Lung (tissue), 12 donors: ENCODE data around the gene NFATC1. TPM values are rescaled to one million over a fixed set of nuclear protein-coding genes. Genes with fewer than 3 reads are reported as not detected.
A peak's percentile ranks its signal among the peaks of the same experiment; 100 is the strongest.

Experiments used
- ATAC-seq: fragments of 200-7000 bp; cut with Tn5 transposase; one replicate; pipeline ENCODE4 v1.9.1; 2020; ENCODE audit warnings: moderate number of reproducible peaks; ENCODE audit not compliant: insufficient read depth, low FRiP score
- DNase-seq, 3 donors: peaks; one replicate each; pipeline ENCODE4 v3.0.0-alpha.2; 2013 to 2017
- H3K27ac ChIP-seq, 2 donors: one replicate each; pipeline ENCODE4 v1.5.1; 2013; ENCODE audit warnings: mild to moderate bottlenecking in 2 of 2, moderate library complexity in 2 of 2, control low read depth in 1 of 2, inconsistent platforms in 1 of 2, low read depth in 1 of 2, low read length in 1 of 2
- H3K27me3 ChIP-seq, 3 donors: one replicate each; pipeline ENCODE4 v1.5.1; 2013; ENCODE audit warnings: low read length in 2 of 3; ENCODE audit not compliant: control insufficient read depth in 3 of 3, insufficient read depth in 3 of 3
- H3K36me3 ChIP-seq, 4 donors: one replicate each; pipeline ENCODE4 v1.5.1; 2013; ENCODE audit warnings: low read length in 4 of 4, mild to moderate bottlenecking in 1 of 4, moderate library complexity in 1 of 4; ENCODE audit not compliant: control insufficient read depth in 4 of 4, insufficient read depth in 4 of 4
- H3K4me1 ChIP-seq, 5 donors: one replicate each; pipeline ENCODE4 v1.5.1; 2013; ENCODE audit warnings: low read length in 5 of 5, mild to moderate bottlenecking in 2 of 5, moderate library complexity in 1 of 5; ENCODE audit not compliant: control insufficient read depth in 5 of 5, insufficient read depth in 5 of 5
- H3K4me3 ChIP-seq: one replicate; pipeline ENCODE4 v1.5.1; 2013; ENCODE audit warnings: mild to moderate bottlenecking, control low read depth, moderate library complexity
- H3K9ac ChIP-seq, 2 donors: one replicate each; pipeline ENCODE4 v1.5.1; 2013; ENCODE audit warnings: low read length in 2 of 2, control low read depth in 1 of 2; ENCODE audit not compliant: insufficient read depth in 1 of 2
- H3K9me3 ChIP-seq, 4 donors: one replicate each; pipeline ENCODE4 v1.5.1; 2013; ENCODE audit warnings: low read length in 3 of 4, mild to moderate bottlenecking in 1 of 4, moderate library complexity in 1 of 4; ENCODE audit not compliant: control insufficient read depth in 4 of 4, insufficient read depth in 3 of 4
- CTCF ChIP-seq: IDR thresholded peaks from 2 replicates; pipeline ENCODE4 v1.5.1; 2012; ENCODE audit warnings: mild to moderate bottlenecking; ENCODE audit errors: control extremely low read depth, extremely low read depth
- WGBS, 2 donors: extraction: QIAGEN DNeasy Blood & Tissue Kit; methylation state at CpG; one replicate each; pipeline ENCODE4 v1.1.7; 2013; 5-methylcytosine and 5-hydroxymethylcytosine counted together
- polyA plus RNA-seq, 2 donors: library from polyadenylated mRNA; stranded (reverse); fragments of 200-250 nt; gene quantifications; one replicate each; pipeline ENCODE4 v1.2.1, GENCODE V29; 2013
- total RNA-seq, 2 donors: library from RNA; depleted of rRNA in 1 of 2; stranded (reverse); fragments of >200 nt in 1 of 2; gene quantifications; one replicate each; pipeline ENCODE4 v1.2.1, GENCODE V29; 2014 to 2021
- donor health status: control.
- donor health status: control.
- donor health status: Bipolar disorder and iron deficiency.
- donor health status: healthy.
- donor health status: DM: yes; HTN: yes; CAD: no.

Gene NFATC1
- total and polyA plus RNA-seq, 4 donors, result 8.6 to 25.5 (median 12.9) TPM

- no peak for TF ChIP-seq CTCF
- Histone ChIP-seq H3K36me3 (no peaks in the 10 kb centered on the region), H3K4me3 (no peak overlapping the region), H3K9ac (no peak overlapping the region), H3K27me3 (peaks cover 0 to 7% (median 4%) of the 10 kb centered on the region in 3 donors), H3K27ac (no peak overlapping the region), H3K9me3 (peaks cover 0 to 24% (median 1%) of the 10 kb centered on the region in 4 donors), H3K4me1 (peaks cover 0 to 39% (median 17%) of the 10 kb centered on the region in 5 donors)
- ATAC-seq (no peak), DNase-seq (no peak)
- 87 to 93% methylated on average over 6 of the region's 6 CpGs for WGBS, 2 donors
Observed at GRCh38 chr18:79572848-79573451, 177.2 kb downstream of the NFATC1 start.

- Histone ChIP-seq H3K27ac (no peak overlapping the region), H3K9ac (no peak overlapping the region), H3K9me3 (peaks cover 0 to 24% (median 1%) of the 10 kb centered on the region in 4 donors), H3K27me3 (peaks cover 0 to 4% (median 4%) of the 10 kb centered on the region in 3 donors), H3K36me3 (no peaks in the 10 kb centered on the region), H3K4me3 (no peak overlapping the region), H3K4me1 (peaks cover 0 to 42% (median 19%) of the 10 kb centered on the region in 5 donors)
- no peak for TF ChIP-seq CTCF
- WGBS, 2 donors, result 97 to 98% methylated on average over 24 of the region's 24 CpGs
- ATAC-seq (no peak), DNase-seq (peak in 1 of 3 donors; percentile 4)
Observed at GRCh38 chr18:79573921-79574491, 178.3 kb downstream of the NFATC1 start.

- no peak for TF ChIP-seq CTCF
- WGBS, 2 donors, result 44 to 66% methylated on average over 17 of the region's 17 CpGs
- Histone ChIP-seq H3K4me3 (no peak overlapping the region), H3K36me3 (no peaks in the 10 kb centered on the region), H3K27me3 (peaks cover 0 to 1% (median 0%) of the 10 kb centered on the region in 3 donors), H3K9me3 (peaks cover 0 to 24% (median 1%) of the 10 kb centered on the region in 4 donors), H3K27ac (no peak overlapping the region), H3K9ac (no peak overlapping the region), H3K4me1 (peaks cover 0 to 41% (median 21%) of the 10 kb centered on the region in 5 donors)
- ATAC-seq (no peak), DNase-seq (peak in 1 of 3 donors; percentile 11)
Observed at GRCh38 chr18:79574938-79575525, 179.3 kb downstream of the NFATC1 start.
